Daoy (cell line): ENCODE measurements around the gene WDR5B. TPM values are rescaled to one million over a fixed set of nuclear protein-coding genes. Genes with fewer than 3 reads are reported as not detected.

ENCODE experiments used
- DNase-seq: peaks from one replicate; pipeline ENCODE4 v3.0.0-alpha.2; 2015; ENCODE audit warnings: low read depth
- total RNA-seq: library from RNA; depleted of rRNA; stranded (reverse); fragments of >200 nt; shearing (Covaris generic); gene quantifications from 2 replicates; pipeline ENCODE4 v1.2.3, GENCODE V29; 2014; rRNA removed

WDR5B gene
- total RNA-seq, 1 experiment from 2014 or later = 6.5 TPM

DNA sequence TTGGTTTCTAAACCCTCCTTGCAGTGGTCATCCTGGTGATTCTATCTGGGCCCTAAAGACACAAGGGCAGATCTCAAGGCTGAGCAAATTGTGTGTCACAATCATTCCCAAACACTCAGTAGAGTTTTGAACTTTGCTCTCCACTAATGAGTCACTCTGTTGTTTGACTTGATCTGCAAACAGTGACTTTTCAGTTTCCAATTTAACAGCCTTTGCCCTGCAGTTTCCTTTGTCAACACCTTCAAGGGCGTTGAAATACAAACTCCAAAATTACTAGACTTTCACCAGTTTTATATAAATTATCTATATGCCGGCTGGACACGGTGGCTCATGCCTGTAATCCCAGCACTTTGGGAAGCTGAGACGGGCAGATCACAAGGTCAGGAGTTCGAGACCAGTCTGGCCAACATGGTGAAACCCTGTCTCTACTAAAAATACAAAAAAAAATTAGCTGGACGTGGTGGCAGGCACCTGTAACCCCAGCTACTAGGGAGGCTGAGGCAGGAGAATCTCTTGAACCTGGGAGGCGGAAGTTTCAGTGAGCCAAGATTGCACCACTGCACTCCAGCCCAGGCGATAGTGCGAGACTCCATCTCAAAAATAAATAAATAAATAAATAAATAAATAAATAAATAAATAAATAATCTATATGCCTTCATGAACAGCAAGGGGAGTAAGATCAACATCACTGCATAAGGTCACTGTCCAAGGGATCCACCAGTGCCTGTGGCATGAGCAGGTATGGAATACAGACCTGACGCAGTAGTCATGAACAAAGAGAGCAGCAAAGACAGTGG lies 50.1 kb downstream of the WDR5B start:
- DNase-seq = peak; percentile 58

DNA sequence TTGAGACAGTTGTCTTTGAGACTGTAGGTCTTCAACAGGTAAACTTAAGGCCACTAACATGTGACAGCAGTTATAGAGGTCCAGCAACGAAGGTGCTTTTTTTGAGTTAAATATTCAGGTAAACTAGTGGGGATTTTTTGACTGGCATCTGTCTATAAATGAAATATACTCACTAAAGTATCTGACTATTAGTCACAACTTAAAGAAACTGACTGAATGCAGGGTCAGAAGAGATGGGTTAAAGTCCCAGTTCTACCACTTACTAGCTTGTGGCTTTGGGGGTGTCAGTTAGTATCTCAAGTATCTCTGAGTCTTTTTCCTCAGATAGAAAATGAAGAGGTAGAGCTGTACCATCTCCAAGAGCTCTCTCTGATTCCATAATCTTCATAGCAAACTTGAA lies 50.8 kb downstream of the WDR5B start:
- DNase-seq = no peak

DNA sequence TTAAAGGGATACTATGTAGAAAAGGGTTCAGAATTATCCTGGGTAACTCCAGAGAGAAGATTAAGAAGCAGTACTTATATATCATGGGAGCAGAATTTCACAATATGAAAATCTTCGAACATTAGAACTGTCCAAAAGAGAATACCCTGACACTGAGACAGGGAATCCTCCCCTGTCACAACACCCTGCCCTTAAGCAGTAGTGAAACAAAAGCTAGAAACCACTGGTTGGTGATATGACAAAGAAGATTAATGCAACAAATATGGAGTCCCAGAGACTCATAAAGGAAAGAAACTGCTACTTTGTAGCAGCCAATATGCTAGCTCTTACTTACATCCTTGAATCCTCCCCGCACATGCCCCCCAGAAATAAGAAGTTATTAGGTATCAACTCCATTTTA lies 51.4 kb downstream of the WDR5B start:
- DNase-seq = no peak

Other genes with a start within 250 kb of the WDR5B start
- gene CASR, start 232.4 kb downstream of the WDR5B start, total RNA-seq = not detected in 2 replicates
- gene CSTA, start 90.8 kb downstream of the WDR5B start, total RNA-seq = not detected in 2 replicates
- 106 and 134 TPM in 2 replicates for gene MIX23, start 32.8 kb downstream of the WDR5B start, total RNA-seq
- gene FAM162A, start 31.9 kb downstream of the WDR5B start, total RNA-seq = 25.2 and 52.5 TPM in 2 replicates
- gene KPNA1, start 98.9 kb upstream of the WDR5B start, total RNA-seq = 21.5 and 32.1 TPM in 2 replicates
- gene PARP9, start 148.2 kb upstream of the WDR5B start, total RNA-seq = 11.9 and 26.3 TPM in 2 replicates
- 13.7 and 14.7 TPM in 2 replicates for gene DTX3L, start 148.3 kb upstream of the WDR5B start, total RNA-seq
- gene PARP15, start 161.6 kb upstream of the WDR5B start, total RNA-seq = under 0.01 TPM in 1 of 2 replicates, not detected in the other